A549 (cell line): ENCODE data around the gene TCOF1.

Experiments
- NR3C1 ChIP-seq: fragments of >200 bp; sonication (Bioruptor Twin); formaldehyde crosslinking; IDR thresholded peaks from 3 replicates; pipeline ENCODE4 v1.6.1; 2017
- PHF8 ChIP-seq: fragments of 200-600 bp; sonication (generic); IDR thresholded peaks from 2 replicates; pipeline ENCODE4 v1.6.1; 2016; ENCODE audit warnings: low read depth, mild to moderate bottlenecking, antibody characterized with exemption, moderate library complexity, borderline replicate concordance
- POLR2A ChIP-seq: IDR thresholded peaks from 2 replicates; pipeline ENCODE4 v1.6.1; 2012; ENCODE audit warnings: mild to moderate bottlenecking, low read length
- RARB ChIP-seq: fragments of 250-450 bp; sonication (Bioruptor Pico); IDR thresholded peaks from 2 replicates; pipeline ENCODE4 v1.8.0; 2021; ENCODE audit warnings: mild to moderate bottlenecking, moderate library complexity
- RNF2 ChIP-seq: fragments of 200-600 bp; sonication (generic); IDR thresholded peaks from 2 replicates; pipeline ENCODE4 v1.6.1; 2016; ENCODE audit warnings: low read depth, mild to moderate bottlenecking, antibody characterized with exemption, moderate library complexity, borderline replicate concordance
- SMC3 ChIP-seq: fragments of >200 bp; sonication (Bioruptor Twin); formaldehyde crosslinking; IDR thresholded peaks from 3 replicates; pipeline ENCODE4 v1.6.1; 2018; ENCODE audit warnings: inconsistent platforms
- SREBF2 ChIP-seq: fragments of 450-650 bp; IDR thresholded peaks from 2 replicates; pipeline ENCODE4 v1.6.1; 2014; ENCODE audit warnings: mild to moderate bottlenecking, moderate library complexity
- TF ChIP-seq, protein P1 (sequence below): fragments of >200 bp; sonication (Bioruptor Twin); formaldehyde crosslinking; IDR thresholded peaks from 3 replicates; pipeline ENCODE4 v1.5.1; 2016

DNA sequence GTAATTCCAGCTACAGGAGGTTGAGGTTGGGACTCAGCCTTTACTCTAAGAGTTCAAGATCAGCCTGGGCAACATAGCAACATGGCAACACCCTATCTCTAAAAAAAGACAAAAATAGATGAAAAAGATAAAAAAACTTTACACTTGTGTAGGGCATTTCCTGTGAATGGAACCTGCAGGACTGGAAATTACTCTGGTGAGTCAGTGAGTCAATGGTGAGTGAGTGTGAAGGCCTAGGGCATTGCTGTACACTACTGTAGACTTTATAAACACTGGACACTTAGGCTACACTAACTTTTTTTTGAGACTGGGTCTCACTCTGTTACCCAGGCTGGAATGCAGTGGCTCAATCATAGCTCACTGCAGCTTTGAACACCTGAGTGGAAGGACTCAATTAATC is 35.3 kb upstream of the TCOF1 start:
- TF ChIP-seq, protein P1, sequence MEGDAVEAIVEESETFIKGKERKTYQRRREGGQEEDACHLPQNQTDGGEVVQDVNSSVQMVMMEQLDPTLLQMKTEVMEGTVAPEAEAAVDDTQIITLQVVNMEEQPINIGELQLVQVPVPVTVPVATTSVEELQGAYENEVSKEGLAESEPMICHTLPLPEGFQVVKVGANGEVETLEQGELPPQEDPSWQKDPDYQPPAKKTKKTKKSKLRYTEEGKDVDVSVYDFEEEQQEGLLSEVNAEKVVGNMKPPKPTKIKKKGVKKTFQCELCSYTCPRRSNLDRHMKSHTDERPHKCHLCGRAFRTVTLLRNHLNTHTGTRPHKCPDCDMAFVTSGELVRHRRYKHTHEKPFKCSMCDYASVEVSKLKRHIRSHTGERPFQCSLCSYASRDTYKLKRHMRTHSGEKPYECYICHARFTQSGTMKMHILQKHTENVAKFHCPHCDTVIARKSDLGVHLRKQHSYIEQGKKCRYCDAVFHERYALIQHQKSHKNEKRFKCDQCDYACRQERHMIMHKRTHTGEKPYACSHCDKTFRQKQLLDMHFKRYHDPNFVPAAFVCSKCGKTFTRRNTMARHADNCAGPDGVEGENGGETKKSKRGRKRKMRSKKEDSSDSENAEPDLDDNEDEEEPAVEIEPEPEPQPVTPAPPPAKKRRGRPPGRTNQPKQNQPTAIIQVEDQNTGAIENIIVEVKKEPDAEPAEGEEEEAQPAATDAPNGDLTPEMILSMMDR: no peak
- TF ChIP-seq PHF8 (no peak), RARB (CRISPR knock-in tag) (no peak), NR3C1 (no peak), POLR2A (no peak), SMC3 (no peak), SREBF2 (no peak), RNF2 (no peak)
